ENCODE data around the gene OR4D11.

DNA sequence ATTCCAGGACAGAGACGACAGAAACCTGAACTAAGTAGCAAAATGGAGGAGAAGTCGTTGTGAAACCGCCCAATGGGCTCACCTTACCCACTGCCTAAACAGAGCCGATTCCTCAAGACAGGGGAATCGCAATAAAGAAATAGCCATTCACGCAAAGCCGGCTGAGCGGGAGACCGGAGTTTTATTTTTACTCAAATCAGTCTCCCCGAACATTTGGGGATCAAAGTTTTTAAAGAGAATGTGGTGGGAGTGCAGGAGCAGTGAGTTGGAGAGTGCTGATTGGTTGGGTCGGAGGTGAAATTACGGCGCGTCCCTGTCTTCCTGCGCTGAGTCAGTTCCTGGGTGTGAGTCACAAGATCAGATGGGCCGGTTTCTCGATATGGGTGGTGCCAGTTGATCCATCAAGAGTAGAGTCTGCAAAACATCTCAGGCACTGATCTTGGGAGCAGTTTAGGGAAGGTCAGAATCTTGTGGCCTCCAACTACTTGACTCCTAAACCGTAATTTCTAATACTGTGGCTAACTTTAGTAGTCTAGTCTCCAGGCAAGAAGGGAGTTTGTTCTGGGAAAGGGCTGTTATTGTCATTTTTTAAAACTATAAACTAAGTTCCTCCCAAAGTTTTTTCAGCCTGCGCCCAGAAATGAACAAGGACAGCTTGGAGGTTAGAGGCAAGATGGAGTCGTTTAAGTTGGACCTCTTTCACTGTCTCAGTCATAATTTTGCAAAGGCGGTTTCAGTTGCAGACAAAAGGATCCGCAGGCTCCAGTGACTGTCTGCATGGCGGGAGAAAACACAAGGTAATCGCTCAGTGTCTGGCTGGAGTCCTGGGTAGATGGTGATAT lies 42.0 kb downstream of the OR4D11 start:
- no peak for TF ChIP-seq CTCF (IDR thresholded peaks at IDR 0.05)
- no peak for TF ChIP-seq POLR2A (IDR thresholded peaks at IDR 0.05)
